ENCODE results near the gene RHBDL1.

The RHBDL1 gene

GRCh38 chr16:674968-675883 is at the start of gene RHBDL1:
Gene RHBDL1 (plus strand): TSS chr16:675671. CDS start chr16:675791, 120 bp downstream.
- peak; percentile 33 to 34 for DNase-seq (ENCODE audit: low read depth in 2 of 2)
- TF ChIP-seq CTCF (IDR thresholded peaks at IDR 0.05; ENCODE audit: low read depth, low read length): no peak
- peak within 1 kb of the TSS; percentile 34 to 35 for H3K4me3 ChIP-seq (replicated peaks in 1 of 2; ENCODE audit: low read depth in 2 of 2, low read length in 2 of 2)

GRCh38 chr16:625977-626765 is 49.3 kb upstream of the RHBDL1 start:
- no peak overlapping the region for H3K4me3 ChIP-seq (replicated peaks in 1 of 2; ENCODE audit: low read depth in 2 of 2, low read length in 2 of 2)
- DNase-seq (ENCODE audit: low read depth in 2 of 2): no peak
- TF ChIP-seq CTCF (IDR thresholded peaks at IDR 0.05; ENCODE audit: low read depth, low read length): no peak

GRCh38 chr16:626787-627453 is 48.6 kb upstream of the RHBDL1 start:
- H3K4me3 ChIP-seq (replicated peaks in 1 of 2; ENCODE audit: low read depth in 2 of 2, low read length in 2 of 2): no peak overlapping the region
- DNase-seq (ENCODE audit: low read depth in 2 of 2): peak; percentile 95 to 97
- TF ChIP-seq CTCF (IDR thresholded peaks at IDR 0.05; ENCODE audit: low read depth, low read length): no peak

GRCh38 chr16:627454-628239 is 47.8 kb upstream of the RHBDL1 start:
- TF ChIP-seq CTCF (IDR thresholded peaks at IDR 0.05; ENCODE audit: low read depth, low read length): no peak
- DNase-seq (ENCODE audit: low read depth in 2 of 2): peak in 1 of 2 donors; percentile 42
- H3K4me3 ChIP-seq (replicated peaks in 1 of 2; ENCODE audit: low read depth in 2 of 2, low read length in 2 of 2): no peak overlapping the region

GRCh38 chr16:628321-629061 is 47.0 kb upstream of the RHBDL1 start:
- DNase-seq (ENCODE audit: low read depth in 2 of 2): no peak
- no peak overlapping the region for H3K4me3 ChIP-seq (replicated peaks in 1 of 2; ENCODE audit: low read depth in 2 of 2, low read length in 2 of 2)
- no peak for TF ChIP-seq CTCF (IDR thresholded peaks at IDR 0.05; ENCODE audit: low read depth, low read length)
